Neutrophil (primary cell): ENCODE results near the gene NOL9.

Experiments used
- H3K27ac ChIP-seq: fragments of 200-600 bp; sonication (generic); 2 replicates; pipeline ENCODE4 v1.5.1; 2016; ENCODE audit warnings: mild to moderate bottlenecking, moderate library complexity
- H3K27me3 ChIP-seq: fragments of 200-600 bp; sonication (generic); 2 replicates; pipeline ENCODE4 v1.6.0; 2016; ENCODE audit warnings: mild to moderate bottlenecking
- H3K36me3 ChIP-seq: fragments of 200-600 bp; sonication (generic); 2 replicates; pipeline ENCODE4 v1.5.1; 2017
- H3K4me1 ChIP-seq, 2 experiments: fragments of 200-600 bp in 1 of 2; sonication (generic) in 1 of 2; 1 replicate in 1 of 2; 2 replicates in 1 of 2; pipeline versions ENCODE4 v1.5.1 to v1.6.1; 2013 to 2016; ENCODE audit warnings: low read depth in 1 of 2, low read length in 1 of 2, mild to moderate bottlenecking in 1 of 2, moderate library complexity in 1 of 2; ENCODE audit not compliant: control insufficient read depth in 1 of 2, insufficient read depth in 1 of 2
- H3K4me3 ChIP-seq, 2 experiments: fragments of 200-600 bp in 1 of 2; sonication (generic) in 1 of 2; 1 replicate in 1 of 2; 2 replicates in 1 of 2; pipeline ENCODE4 v1.5.1; 2013 to 2016; ENCODE audit warnings: low read depth in 1 of 2, low read length in 1 of 2, mild to moderate bottlenecking in 1 of 2, moderate library complexity in 1 of 2
- H3K9me3 ChIP-seq: fragments of 200-600 bp; sonication (generic); 2 replicates; pipeline ENCODE4 v1.5.1; 2016
- CTCF ChIP-seq: fragments of 200-600 bp; sonication (generic); IDR thresholded peaks from 2 replicates; pipeline ENCODE4 v1.5.1; 2016; ENCODE audit warnings: antibody characterized with exemption

Gene NOL9

GRCh38 chr1:6554031-6554906, at the start of gene NOL9:
Gene NOL9, minus strand, starts transcription at chr1:6554513. Its CDS starts 11 bp downstream, at chr1:6554502.
- Histone ChIP-seq H3K4me1 (peaks cover 14 to 15% of the 10 kb centered on the region in 2 experiments), H3K36me3 (peaks cover 14% of the 10 kb centered on the region), H3K27ac (peak within 1 kb of the TSS; percentile 56), H3K27me3 (no peaks in the 10 kb centered on the region), H3K9me3 (no peaks in the 10 kb centered on the region), H3K4me3 (peak within 1 kb of the TSS; percentile 71 to 74)
- peak; percentile 98 for TF ChIP-seq CTCF

- Histone ChIP-seq H3K27ac (peak overlapping the region; percentile 94), H3K4me3 (peak overlapping the region; percentile 98 to 100), H3K4me1 (peaks cover 21 to 44% of the 10 kb centered on the region in 2 experiments), H3K36me3 (peaks cover 9% of the 10 kb centered on the region), H3K9me3 (no peaks in the 10 kb centered on the region), H3K27me3 (no peaks in the 10 kb centered on the region)
- no peak for TF ChIP-seq CTCF
These were observed 49.1 kb upstream of the NOL9 start for GRCh38 chr1:6603238-6603914.

GRCh38 chr1:6602669-6603237, 48.4 kb upstream of the NOL9 start, which contains the start of gene KLHL21:
Gene KLHL21, minus strand, starts transcription at chr1:6602869. Its CDS starts 52 bp downstream, at chr1:6602817.
- Histone ChIP-seq H3K4me3 (peak within 1 kb of the TSS; percentile 98 to 100), H3K27me3 (no peaks in the 10 kb centered on the region), H3K4me1 (peaks cover 28 to 50% of the 10 kb centered on the region in 2 experiments), H3K9me3 (no peaks in the 10 kb centered on the region), H3K27ac (peak within 1 kb of the TSS; percentile 94), H3K36me3 (peaks cover 15% of the 10 kb centered on the region)
- TF ChIP-seq CTCF: peak; percentile 29

GRCh38 chr1:6601923-6602668, 47.8 kb upstream of the NOL9 start:
- Histone ChIP-seq H3K4me3 (peak overlapping the region; percentile 98 to 100), H3K27me3 (no peaks in the 10 kb centered on the region), H3K36me3 (peaks cover 21% of the 10 kb centered on the region), H3K4me1 (peaks cover 34 to 56% of the 10 kb centered on the region in 2 experiments), H3K27ac (peak overlapping the region; percentile 94), H3K9me3 (no peaks in the 10 kb centered on the region)
- no peak for TF ChIP-seq CTCF
